Activated T-helper 2 cell treated with anti-CD3 and anti-CD28 coated beads, Interferon-gamma antibody, Interleukin-2, Interleukin-4, amounts not matched to agents 10 μg/mL and 5 μg/mL and 100 μg/mL, durations not matched to agents 14 hours and 24 hours and 36 hours (primary cell): ENCODE measurements around the gene KBTBD13. TPM values are rescaled to one million over a fixed set of nuclear protein-coding genes. Genes with fewer than 3 reads are reported as not detected.

Experiments
- DNase-seq: peaks from one replicate; pipeline ENCODE4 v3.0.0; 2021; ENCODE audit warnings: low spot score
- H3K27ac Mint-ChIP-seq: one replicate; pipeline ENCODE4 v1.8.0; 2021; ENCODE audit warnings: mixed read lengths
- H3K27me3 Mint-ChIP-seq: one replicate; pipeline ENCODE4 v1.8.0; 2021; ENCODE audit warnings: low read depth, mixed read lengths
- H3K36me3 Mint-ChIP-seq: one replicate; pipeline ENCODE4 v1.8.0; 2021; ENCODE audit warnings: low read depth, mixed read lengths
- H3K4me1 Mint-ChIP-seq: one replicate; pipeline ENCODE4 v1.8.0; 2021; ENCODE audit warnings: low read depth, mixed read lengths
- H3K4me3 Mint-ChIP-seq: one replicate; pipeline ENCODE4 v1.8.0; 2021; ENCODE audit warnings: low read depth, mild to moderate bottlenecking, moderate library complexity, mixed read lengths
- H3K9me3 Mint-ChIP-seq: one replicate; pipeline ENCODE4 v1.8.0; 2021; ENCODE audit warnings: mixed read lengths
- intact Hi-C: fragments of 100-400 bp; cut with micrococcal nuclease; formaldehyde crosslinking; loops from one replicate; pipeline ENCODE4 v1.15.1; 2023
- total RNA-seq: library from RNA; stranded (reverse); gene quantifications from 2 replicates; pipeline ENCODE4 v1.2.3, GENCODE V29; 2022

The KBTBD13 gene
- total RNA-seq, 1 donor from 2014 or later, result not detected

DNA sequence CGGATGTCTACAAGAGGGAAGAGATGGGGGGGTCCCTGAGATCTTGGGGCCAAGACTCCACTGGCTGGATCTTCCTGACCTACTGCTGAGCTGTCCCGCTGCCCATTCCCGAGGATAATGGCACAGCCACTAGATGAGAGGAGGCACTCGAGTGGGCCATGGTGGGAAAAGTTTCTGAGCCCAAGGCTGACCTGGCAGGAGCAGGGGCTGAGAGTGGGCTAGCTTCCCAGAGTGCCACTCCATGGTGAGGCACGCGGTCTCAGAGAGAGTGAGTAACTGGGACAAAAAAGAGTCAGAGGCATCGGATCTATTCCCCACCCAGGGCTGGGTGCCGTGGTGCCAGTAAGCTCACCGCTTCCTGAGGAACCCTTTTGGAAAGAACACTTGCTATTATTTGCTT lies 20.4 kb upstream of the KBTBD13 start:
- Mint-ChIP-seq H3K27ac (no peak overlapping the region), H3K36me3 (no peaks in the 10 kb centered on the region), H3K4me1 (peaks cover 7% of the 10 kb centered on the region), H3K27me3 (no peaks in the 10 kb centered on the region), H3K4me3 (no peak overlapping the region), H3K9me3 (no peaks in the 10 kb centered on the region)
- DNase-seq, result no peak
- intact Hi-C loops, result loop anchor here (10.0 kb wide), 1 partner anchor 329 kb away; no protein-coding TSS in a partner anchor

DNA sequence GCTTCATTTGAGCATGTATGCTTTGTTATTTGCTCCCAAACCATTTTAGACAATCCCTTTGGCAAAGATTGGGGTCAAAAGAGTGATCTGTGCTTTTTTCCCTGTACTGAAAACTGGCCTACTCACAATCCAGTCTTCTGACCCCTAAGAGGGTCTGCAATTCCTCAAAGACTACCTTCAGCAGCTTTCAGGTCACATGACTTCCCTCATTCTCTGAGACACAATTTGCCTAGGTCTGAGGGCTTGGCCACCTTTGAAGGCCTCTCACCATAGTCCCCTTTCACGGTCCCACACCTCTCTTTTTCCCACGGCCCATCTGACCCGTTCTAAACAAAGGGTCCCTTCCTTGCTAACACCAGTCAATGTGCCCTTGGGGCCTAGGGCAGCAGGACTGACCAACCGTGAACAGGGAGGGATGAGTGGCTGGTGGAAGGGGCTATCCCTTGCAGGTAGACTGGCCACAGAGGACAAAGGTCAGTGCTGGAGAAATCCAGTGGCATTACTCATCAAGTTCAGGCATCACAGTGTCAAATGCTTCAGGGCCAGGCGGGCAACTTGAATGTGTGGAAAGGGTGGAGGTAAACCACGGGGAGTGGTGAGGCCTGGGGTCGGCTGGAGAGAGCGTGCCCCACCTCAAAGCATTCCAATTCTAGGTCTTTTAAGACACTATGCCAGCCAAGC lies 19.5 kb upstream of the KBTBD13 start:
- DNase-seq, result no peak
- Mint-ChIP-seq H3K27me3 (no peaks in the 10 kb centered on the region), H3K36me3 (no peaks in the 10 kb centered on the region), H3K4me3 (no peak overlapping the region), H3K9me3 (no peaks in the 10 kb centered on the region), H3K4me1 (peaks cover 7% of the 10 kb centered on the region), H3K27ac (no peak overlapping the region)
- intact Hi-C loops, result loop anchor here (10.0 kb wide), 1 partner anchor 328 kb away; no protein-coding TSS in a partner anchor

DNA sequence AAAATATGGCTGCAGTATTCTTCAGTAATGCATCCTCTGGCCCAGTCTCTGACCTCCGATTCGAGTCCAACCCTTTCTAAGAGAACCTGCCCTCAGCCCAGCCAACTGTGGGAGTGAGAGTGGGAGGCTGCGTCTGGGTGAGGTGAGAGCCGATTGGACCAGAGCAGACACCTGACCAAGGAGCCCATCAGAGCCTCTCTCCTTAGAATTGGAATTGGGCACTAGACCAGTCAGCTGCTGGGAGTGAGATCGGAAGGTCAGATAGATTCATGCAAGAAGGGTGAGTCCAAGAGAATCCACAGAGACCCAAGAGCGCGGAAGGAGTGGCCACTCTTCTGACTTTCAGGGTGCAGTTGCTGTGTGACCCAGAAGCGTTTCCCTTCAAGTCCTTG lies 19.0 kb upstream of the KBTBD13 start:
- H3K27ac Mint-ChIP-seq, result no peak overlapping the region
- no peaks in the 10 kb centered on the region for H3K27me3 Mint-ChIP-seq
- intact Hi-C loops, result loop anchor here (10.0 kb wide), 1 partner anchor 327 kb away; no protein-coding TSS in a partner anchor
- no peaks in the 10 kb centered on the region for H3K9me3 Mint-ChIP-seq
- H3K4me3 Mint-ChIP-seq, result no peak overlapping the region
- H3K36me3 Mint-ChIP-seq, result no peaks in the 10 kb centered on the region
- peaks cover 7% of the 10 kb centered on the region for H3K4me1 Mint-ChIP-seq
- DNase-seq, result no peak

DNA sequence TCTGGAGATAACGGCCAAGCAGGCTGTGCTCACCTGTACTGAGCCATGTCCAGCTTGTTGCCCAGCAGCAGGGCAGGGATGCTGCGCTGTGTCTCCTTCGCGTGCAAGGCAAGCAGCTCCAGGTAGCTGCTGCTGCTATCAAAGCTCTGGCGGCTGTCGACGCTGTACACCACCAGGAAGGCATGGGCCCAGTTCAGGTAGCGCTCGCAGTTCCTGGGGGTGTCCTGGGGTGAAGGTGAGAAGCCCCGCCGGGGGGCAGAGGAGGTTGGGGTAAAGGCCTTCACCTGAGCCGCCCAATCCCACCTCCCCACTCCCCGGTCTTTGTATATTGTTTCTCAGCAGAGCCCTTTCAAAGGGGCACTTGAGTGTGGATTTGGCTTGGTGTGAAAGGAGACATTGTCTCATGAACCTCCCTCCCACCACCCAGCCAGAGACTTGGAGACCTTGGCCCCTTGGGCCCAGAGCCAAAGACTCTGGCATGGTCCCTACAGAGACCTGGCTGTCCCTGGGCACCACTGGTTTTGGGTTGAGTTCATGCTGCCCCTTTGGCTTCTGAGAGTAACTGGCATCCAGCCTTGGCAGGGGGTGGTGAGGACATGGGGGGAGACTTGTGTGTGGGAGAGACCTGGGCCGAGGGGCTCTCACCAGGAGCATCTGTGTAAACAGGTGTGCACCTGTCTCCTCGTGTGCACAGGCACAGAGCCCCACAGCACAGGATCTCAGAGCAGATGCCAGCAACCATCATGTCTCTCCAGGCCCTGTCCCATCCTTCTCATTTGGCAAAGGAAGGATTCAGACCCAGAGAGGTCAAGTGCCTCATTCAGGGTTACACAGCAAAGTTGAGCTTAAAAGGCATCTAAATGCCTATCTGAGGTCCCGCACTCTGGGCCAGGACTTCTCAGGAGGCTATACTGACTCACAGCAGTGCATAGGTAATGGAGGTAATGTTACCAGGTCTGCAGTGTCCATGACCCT lies 17.9 kb upstream of the KBTBD13 start:
- intact Hi-C loops, result loop anchor here (10.0 kb wide), 1 partner anchor 326 kb away; no protein-coding TSS in a partner anchor
- Mint-ChIP-seq H3K4me3 (no peak overlapping the region), H3K27ac (no peak overlapping the region), H3K36me3 (no peaks in the 10 kb centered on the region), H3K27me3 (peaks cover 5% of the 10 kb centered on the region), H3K9me3 (no peaks in the 10 kb centered on the region), H3K4me1 (peaks cover 7% of the 10 kb centered on the region)
- DNase-seq, result no peak

DNA sequence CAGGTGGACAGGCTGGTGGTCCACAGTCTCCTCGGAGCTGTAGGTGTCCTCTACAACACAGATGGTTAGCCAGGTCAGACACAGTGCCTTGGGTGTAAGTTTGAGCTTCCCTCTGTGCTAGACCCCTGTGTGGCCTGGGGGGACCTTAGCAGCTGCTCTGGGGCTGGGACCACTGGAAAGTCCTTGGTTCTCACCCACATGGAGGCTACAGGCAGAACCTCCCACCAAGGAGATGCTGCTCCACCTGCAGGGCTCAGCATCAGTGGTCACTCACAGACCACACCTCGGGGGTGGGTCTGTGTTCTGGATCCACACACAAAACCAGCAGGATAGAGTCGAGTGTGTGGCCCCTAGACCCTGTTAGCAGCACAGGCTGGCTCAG lies 17.2 kb upstream of the KBTBD13 start:
- peaks cover 7% of the 10 kb centered on the region for H3K4me1 Mint-ChIP-seq
- no peak for DNase-seq
- H3K9me3 Mint-ChIP-seq, result no peaks in the 10 kb centered on the region
- H3K27ac Mint-ChIP-seq, result no peak overlapping the region
- H3K4me3 Mint-ChIP-seq, result no peak overlapping the region
- no peaks in the 10 kb centered on the region for H3K36me3 Mint-ChIP-seq
- intact Hi-C loops, result loop anchor here (10.0 kb wide), 1 partner anchor 325 kb away; no protein-coding TSS in a partner anchor
- peaks cover 8% of the 10 kb centered on the region for H3K27me3 Mint-ChIP-seq

DNA sequence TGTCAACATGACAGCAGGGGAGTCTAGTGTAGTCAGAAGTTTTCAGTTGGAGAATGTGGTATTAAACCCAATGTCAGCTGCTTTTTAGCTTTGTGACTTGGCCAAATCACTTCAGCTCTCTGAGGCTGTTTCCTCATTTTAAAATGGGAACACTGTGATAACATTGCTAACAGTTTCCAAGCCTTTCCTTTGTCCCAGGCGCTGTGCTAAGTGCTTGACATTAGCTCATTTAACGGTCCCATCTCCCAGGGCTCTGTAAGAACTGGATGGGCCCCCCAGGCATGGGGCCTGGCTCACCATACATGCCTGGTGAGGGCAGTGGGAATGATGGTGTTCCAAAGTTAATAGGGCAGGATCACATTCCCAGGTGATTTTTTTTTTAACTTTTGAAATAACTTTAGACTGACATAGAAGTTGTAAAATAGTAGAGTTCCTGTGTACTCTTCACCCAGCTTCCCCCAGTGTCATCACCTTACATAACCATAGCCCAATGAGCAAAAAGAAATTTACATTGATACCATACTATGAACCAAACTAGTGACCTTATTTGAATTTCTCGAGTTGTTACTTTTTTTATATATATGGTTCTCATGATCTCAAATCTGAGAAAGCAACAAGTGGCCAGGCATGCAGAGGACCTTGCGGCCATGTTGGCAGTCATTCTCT lies 16.5 kb upstream of the KBTBD13 start:
- no peak for DNase-seq
- H3K9me3 Mint-ChIP-seq, result no peaks in the 10 kb centered on the region
- no peak overlapping the region for H3K27ac Mint-ChIP-seq
- no peaks in the 10 kb centered on the region for H3K36me3 Mint-ChIP-seq
- H3K27me3 Mint-ChIP-seq, result peaks cover 10% of the 10 kb centered on the region
- H3K4me3 Mint-ChIP-seq, result no peak overlapping the region
- intact Hi-C loops, result loop anchor here (10.0 kb wide), 1 partner anchor 325 kb away; no protein-coding TSS in a partner anchor
- peaks cover 7% of the 10 kb centered on the region for H3K4me1 Mint-ChIP-seq

DNA sequence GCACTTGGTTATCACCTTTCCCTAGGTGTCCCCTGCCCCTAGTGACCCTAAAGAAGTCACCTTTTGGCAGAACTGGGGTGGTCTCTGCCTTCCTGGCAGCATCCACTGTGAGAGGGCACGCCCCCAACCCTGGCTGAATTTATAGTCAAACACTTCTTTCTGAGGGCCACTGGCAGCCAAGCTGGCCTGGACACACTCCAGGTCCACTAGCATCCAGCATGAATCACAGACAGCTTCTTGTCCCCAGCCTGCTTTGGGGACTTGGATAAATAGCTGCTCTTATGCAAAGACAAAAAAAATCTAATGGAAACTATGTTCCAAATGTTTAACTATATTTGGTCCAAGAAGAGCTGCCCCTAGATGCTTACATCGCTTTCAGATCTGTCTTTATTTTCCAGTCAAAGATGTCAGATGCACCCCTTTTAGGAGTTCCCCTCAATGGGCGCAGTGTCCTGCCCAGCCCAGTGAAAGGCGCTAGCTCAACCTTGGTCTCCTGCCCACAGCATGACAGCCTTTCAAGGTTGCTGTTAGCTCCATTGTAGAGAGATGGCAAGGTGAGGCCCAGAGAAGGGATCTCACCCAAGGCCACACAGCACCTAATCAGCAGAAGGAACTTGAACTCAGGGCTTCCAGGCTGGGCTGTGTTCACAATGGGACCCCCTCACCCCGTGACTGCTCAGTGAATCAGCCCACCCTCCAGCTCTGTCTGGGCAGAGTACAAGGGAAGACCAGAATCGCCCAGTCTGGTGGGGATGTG lies 15.7 kb upstream of the KBTBD13 start:
- Mint-ChIP-seq H3K27me3 (peaks cover 18% of the 10 kb centered on the region), H3K4me1 (peaks cover under 1% of the 10 kb centered on the region), H3K27ac (no peak overlapping the region), H3K36me3 (no peaks in the 10 kb centered on the region), H3K4me3 (no peak overlapping the region), H3K9me3 (no peaks in the 10 kb centered on the region)
- intact Hi-C loops, result no loop called here
- no peak for DNase-seq

DNA sequence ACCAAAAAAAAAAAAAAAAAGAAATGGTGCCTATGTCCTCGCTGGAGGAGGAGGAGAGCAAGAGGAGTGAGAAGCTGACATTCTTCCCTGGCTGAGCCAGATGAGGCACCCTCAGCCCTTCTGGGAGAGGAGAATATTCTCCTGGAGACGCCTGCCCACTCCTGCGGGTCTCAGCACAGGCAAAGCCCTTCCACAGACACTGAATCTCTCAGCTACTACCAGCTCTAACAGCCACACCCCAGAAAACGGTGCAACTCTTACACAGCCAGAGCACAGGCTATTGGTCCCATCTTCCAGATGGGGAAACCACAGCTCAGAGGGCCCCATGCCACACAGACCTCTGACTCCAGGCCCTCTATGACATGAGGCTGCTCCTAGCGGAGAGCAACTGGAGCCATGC lies 14.5 kb upstream of the KBTBD13 start:
- Mint-ChIP-seq H3K4me1 (no peaks in the 10 kb centered on the region), H3K4me3 (no peak overlapping the region), H3K9me3 (no peaks in the 10 kb centered on the region), H3K27me3 (peaks cover 30% of the 10 kb centered on the region), H3K36me3 (no peaks in the 10 kb centered on the region), H3K27ac (no peak overlapping the region)
- intact Hi-C loops, result no loop called here
- DNase-seq, result no peak

DNA sequence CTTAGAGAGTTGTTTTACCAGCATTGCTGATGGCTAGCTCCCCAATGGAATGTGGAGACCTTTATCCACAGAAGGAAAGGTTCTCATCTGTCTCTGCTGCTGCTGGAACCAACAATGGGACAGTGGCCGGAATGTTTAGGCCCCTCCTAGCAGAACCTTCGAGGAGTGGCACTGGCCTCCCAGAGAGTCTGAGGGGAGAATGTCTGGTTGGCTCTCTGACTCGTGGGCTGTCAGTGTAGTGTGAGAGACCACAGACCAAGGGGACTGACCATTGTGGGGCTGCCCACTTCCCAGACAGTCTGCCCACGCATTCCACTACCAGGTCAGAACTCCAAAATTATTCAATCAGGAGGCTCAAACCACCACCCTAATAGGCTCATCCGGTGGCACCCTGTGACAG lies 13.8 kb upstream of the KBTBD13 start:
- Mint-ChIP-seq H3K36me3 (no peaks in the 10 kb centered on the region), H3K4me1 (peaks cover 2% of the 10 kb centered on the region), H3K9me3 (no peaks in the 10 kb centered on the region), H3K27me3 (peaks cover 34% of the 10 kb centered on the region), H3K27ac (no peak overlapping the region), H3K4me3 (no peak overlapping the region)
- intact Hi-C loops, result no loop called here
- DNase-seq, result no peak

DNA sequence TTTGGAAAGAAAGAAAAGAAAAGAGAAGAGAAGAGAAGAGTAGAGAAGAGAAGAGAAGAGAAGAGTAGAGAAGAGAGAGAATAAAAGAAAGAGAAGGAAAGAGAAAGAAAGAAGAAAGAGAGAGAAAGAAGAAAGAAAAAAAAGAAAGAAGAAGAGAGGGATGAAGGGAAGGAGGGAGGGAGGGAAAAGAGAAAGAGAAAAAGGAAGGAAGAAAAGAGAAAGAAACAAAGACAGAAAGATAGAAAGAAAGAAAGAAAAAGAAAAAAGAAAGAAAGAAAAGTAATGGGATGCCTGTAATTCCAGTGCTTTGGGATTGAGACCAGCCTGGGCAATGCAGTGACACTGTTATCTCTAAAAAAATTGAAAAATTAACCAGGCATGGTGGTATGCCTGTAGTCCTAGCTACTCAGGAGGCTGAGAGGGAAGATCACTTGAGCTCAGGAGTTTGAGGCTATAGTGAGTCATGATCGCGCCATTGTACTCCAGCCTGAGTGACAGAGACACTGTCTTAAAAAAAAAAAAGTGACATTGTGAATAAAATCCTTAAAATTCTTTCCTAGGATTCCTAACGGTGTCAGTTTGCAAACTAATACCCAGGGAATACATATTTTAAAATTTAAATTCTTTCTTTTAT lies 10.4 kb upstream of the KBTBD13 start:
- Mint-ChIP-seq H3K9me3 (no peaks in the 10 kb centered on the region), H3K4me1 (peaks cover 2% of the 10 kb centered on the region), H3K27me3 (peaks cover 53% of the 10 kb centered on the region), H3K4me3 (no peak overlapping the region), H3K27ac (no peak overlapping the region), H3K36me3 (no peaks in the 10 kb centered on the region)
- intact Hi-C loops, result no loop called here
- DNase-seq, result no peak

DNA sequence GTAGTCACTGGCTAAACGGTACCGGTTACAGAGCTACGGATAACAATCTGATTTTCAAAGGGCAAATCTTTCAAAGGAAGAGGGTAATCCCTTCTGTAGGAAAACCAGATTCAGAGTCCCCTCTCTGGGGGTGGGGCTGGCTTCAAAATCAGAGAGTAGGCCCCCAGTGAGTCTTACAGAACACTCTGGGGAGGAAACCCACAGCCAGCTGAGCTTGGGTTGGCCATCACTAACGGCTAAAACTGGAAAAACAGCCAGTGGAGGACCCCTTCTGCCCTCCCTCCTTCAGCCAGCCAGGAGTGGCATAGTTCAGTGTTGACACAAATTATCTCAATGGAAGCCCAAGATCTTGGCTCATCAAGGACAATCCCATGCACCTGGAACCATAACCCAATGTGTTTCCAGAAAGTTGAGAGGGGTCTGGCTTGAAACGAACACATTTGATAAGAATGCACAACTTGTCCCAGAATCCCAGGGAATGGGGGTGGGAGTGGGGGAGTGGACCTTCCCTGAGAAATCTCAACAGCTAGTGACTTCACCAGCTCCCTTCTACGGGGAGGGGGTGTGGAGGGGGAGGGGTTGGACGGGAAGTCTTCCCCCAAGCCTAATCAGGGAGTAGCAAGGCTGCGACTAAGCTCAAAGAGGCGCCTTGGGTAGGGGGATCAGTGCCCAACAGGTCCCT lies 9.8 kb upstream of the KBTBD13 start:
- no peak overlapping the region for H3K27ac Mint-ChIP-seq
- H3K4me3 Mint-ChIP-seq, result no peak overlapping the region
- H3K36me3 Mint-ChIP-seq, result no peaks in the 10 kb centered on the region
- DNase-seq, result no peak
- H3K9me3 Mint-ChIP-seq, result no peaks in the 10 kb centered on the region
- H3K4me1 Mint-ChIP-seq, result peaks cover 2% of the 10 kb centered on the region
- intact Hi-C loops, result no loop called here
- H3K27me3 Mint-ChIP-seq, result peaks cover 53% of the 10 kb centered on the region
